H9 (cell line): Measurements from ENCODE around the gene SDK2. TPM values are rescaled to one million over a fixed set of nuclear protein-coding genes. Genes with fewer than 3 reads are reported as not detected.

ENCODE experiments used
- DNase-seq: peaks from one replicate; pipeline ENCODE4 v3.0.0-alpha.2; 2017
- H2AFZ ChIP-seq: one replicate; pipeline ENCODE4 v1.6.1; 2013; ENCODE audit warnings: mild to moderate bottlenecking, low read length, control low read depth, moderate library complexity
- H2AK5ac ChIP-seq: 2 replicates; pipeline ENCODE4 v1.6.1; 2013; ENCODE audit warnings: low read length, control low read depth, mixed read lengths; ENCODE audit not compliant: insufficient read length
- H2BK120ac ChIP-seq: one replicate; pipeline ENCODE4 v1.6.1; 2013; ENCODE audit warnings: low read depth, mild to moderate bottlenecking, low read length, control low read depth, inconsistent platforms; ENCODE audit not compliant: poor library complexity, severe bottlenecking
- H2BK12ac ChIP-seq: 2 replicates; pipeline ENCODE4 v1.6.1; 2013; ENCODE audit warnings: low read length, control low read depth, mixed read lengths, low read depth; ENCODE audit not compliant: insufficient read length
- H2BK15ac ChIP-seq: 2 replicates; pipeline ENCODE4 v1.6.1; 2013; ENCODE audit warnings: low read depth, low read length, control low read depth
- H2BK20ac ChIP-seq: one replicate; pipeline ENCODE4 v1.6.1; 2013; ENCODE audit warnings: low read depth, mild to moderate bottlenecking, low read length, control low read depth, inconsistent platforms; ENCODE audit not compliant: poor library complexity, severe bottlenecking
- H2BK5ac ChIP-seq: 2 replicates; pipeline ENCODE4 v1.6.1; 2013; ENCODE audit warnings: low read length, control low read depth, mixed read lengths; ENCODE audit not compliant: insufficient read length
- H3K14ac ChIP-seq: 2 replicates; pipeline ENCODE4 v1.6.1; 2013; ENCODE audit warnings: low read length, control low read depth; ENCODE audit not compliant: insufficient read depth
- H3K18ac ChIP-seq: 2 replicates; pipeline ENCODE4 v1.6.1; 2013; ENCODE audit warnings: low read depth, mild to moderate bottlenecking, mixed read lengths, low read length, control low read depth; ENCODE audit not compliant: insufficient read length
- H3K23ac ChIP-seq: 2 replicates; pipeline ENCODE4 v1.6.1; 2013; ENCODE audit warnings: low read length, control low read depth, mixed read lengths, low read depth; ENCODE audit not compliant: insufficient read length
- H3K23me2 ChIP-seq: 2 replicates; pipeline ENCODE4 v1.6.1; 2013; ENCODE audit warnings: low read depth, mild to moderate bottlenecking, mixed read lengths, low read length, control low read depth; ENCODE audit not compliant: insufficient read length, poor library complexity, severe bottlenecking
- H3K27ac ChIP-seq: 2 replicates; pipeline ENCODE4 v1.5.1; 2013; ENCODE audit warnings: low read length, control low read depth, mixed read lengths, low read depth; ENCODE audit not compliant: insufficient read length
- H3K27me3 ChIP-seq: 2 replicates; pipeline ENCODE4 v1.6.1; 2013; ENCODE audit warnings: low read length, control low read depth, inconsistent platforms; ENCODE audit not compliant: insufficient read depth
- H3K4ac ChIP-seq: 2 replicates; pipeline ENCODE4 v1.6.1; 2013; ENCODE audit warnings: low read depth, mild to moderate bottlenecking, control low read depth, inconsistent platforms, low read length, moderate library complexity
- H3K4me1 ChIP-seq: 2 replicates; pipeline ENCODE4 v1.6.1; 2013; ENCODE audit warnings: low read length, control low read depth, inconsistent platforms; ENCODE audit not compliant: insufficient read depth
- H3K4me2 ChIP-seq: 2 replicates; pipeline ENCODE4 v1.6.1; 2013; ENCODE audit warnings: low read length, control low read depth, mixed read lengths; ENCODE audit not compliant: insufficient read length, insufficient read depth
- H3K56ac ChIP-seq: 2 replicates; pipeline ENCODE4 v1.6.1; 2013; ENCODE audit warnings: low read depth, mild to moderate bottlenecking, mixed read lengths, low read length, control low read depth; ENCODE audit not compliant: insufficient read length
- H3K79me1 ChIP-seq: 2 replicates; pipeline ENCODE4 v1.6.1; 2013; ENCODE audit warnings: low read depth, mild to moderate bottlenecking, moderate library complexity, low read length, control low read depth, inconsistent platforms; ENCODE audit not compliant: insufficient read depth, poor library complexity, severe bottlenecking
- H3K79me2 ChIP-seq: 2 replicates; pipeline ENCODE4 v1.6.1; 2013; ENCODE audit warnings: low read length, control low read depth, inconsistent platforms; ENCODE audit not compliant: insufficient read depth
- H3K9ac ChIP-seq: 2 replicates; pipeline ENCODE4 v1.6.1; 2013; ENCODE audit warnings: low read length, control low read depth, mixed read lengths; ENCODE audit not compliant: insufficient read length; ENCODE audit errors: extremely low read depth
- H3K9me3 ChIP-seq: one replicate; pipeline ENCODE4 v1.6.1; 2013; ENCODE audit warnings: low read depth, low read length, inconsistent platforms; ENCODE audit not compliant: control insufficient read depth
- H3T11ph ChIP-seq: one replicate; pipeline ENCODE4 v1.6.1; 2013; ENCODE audit warnings: mild to moderate bottlenecking, low read length, control low read depth, inconsistent platforms
- H4K20me1 ChIP-seq: one replicate; pipeline ENCODE4 v1.6.1; 2013; ENCODE audit not compliant: control insufficient read depth, insufficient read length, insufficient read depth
- H4K5ac ChIP-seq: 2 replicates; pipeline ENCODE4 v1.6.1; 2013; ENCODE audit warnings: low read depth, mild to moderate bottlenecking, mixed read lengths, low read length, control low read depth; ENCODE audit not compliant: insufficient read length
- H4K8ac ChIP-seq: replicated peaks from 2 replicates; pipeline ENCODE4 v1.6.1; 2013; ENCODE audit warnings: low read length, control low read depth, mixed read lengths, low read depth; ENCODE audit not compliant: insufficient read length
- H4K91ac ChIP-seq: 2 replicates; pipeline ENCODE4 v1.6.1; 2013; ENCODE audit warnings: low read depth, mild to moderate bottlenecking, moderate library complexity, mixed read lengths, low read length, control low read depth; ENCODE audit not compliant: insufficient read length
- H3K27ac Mint-ChIP-seq, 3 experiments: 2 replicates in 2 of 3; 3 replicates in 1 of 3; pipeline ENCODE4 v1.8.0; 2020 to 2021; ENCODE audit warnings: mixed read lengths in 3 of 3, mild to moderate bottlenecking in 1 of 3, moderate library complexity in 1 of 3
- H3K27me3 Mint-ChIP-seq: 2 replicates; pipeline ENCODE4 v1.8.0; 2021; ENCODE audit warnings: low read depth, mild to moderate bottlenecking, moderate library complexity, mixed read lengths
- H3K36me3 Mint-ChIP-seq, 3 experiments: 2 replicates in 2 of 3; 3 replicates in 1 of 3; pipeline ENCODE4 v1.8.0; 2020 to 2021; ENCODE audit warnings: low read depth in 3 of 3, mixed read lengths in 3 of 3; ENCODE audit not compliant: insufficient read depth in 1 of 3
- H3K4me1 Mint-ChIP-seq, 2 experiments: 2 replicates each; pipeline ENCODE4 v1.8.0; 2020; ENCODE audit warnings: mixed read lengths in 2 of 2
- H3K4me3 Mint-ChIP-seq, 2 experiments: 2 replicates in 1 of 2; 3 replicates in 1 of 2; pipeline ENCODE4 v1.8.0; 2020 to 2021; ENCODE audit warnings: mild to moderate bottlenecking in 2 of 2, mixed read lengths in 2 of 2, moderate library complexity in 1 of 2
- H3K9me3 Mint-ChIP-seq, 2 experiments: 2 replicates in 1 of 2; 3 replicates in 1 of 2; pipeline ENCODE4 v1.8.0; 2020; ENCODE audit warnings: mild to moderate bottlenecking in 2 of 2, mixed read lengths in 2 of 2, moderate library complexity in 1 of 2
- CTCF ChIP-seq: fragments of 200-600 bp; sonication (generic); conservative IDR thresholded peaks from 3 replicates; pipeline ENCODE4 v1.8.0; 2021; ENCODE audit warnings: antibody characterized with exemption, mild to moderate bottlenecking
- total RNA-seq: library from RNA; stranded (reverse); gene quantifications from 2 replicates; pipeline ENCODE4 v1.2.1, GENCODE V29; 2021

SDK2 gene
- total RNA-seq, 1 experiment from 2014 or later = 9.1 TPM

- no peak overlapping the region for H3K4ac ChIP-seq
- no peaks in the 10 kb centered on the region for H3K79me1 ChIP-seq
- no peak overlapping the region for H3K9ac ChIP-seq
- no peaks in the 10 kb centered on the region for H3K23me2 ChIP-seq
- no peak overlapping the region for H4K5ac ChIP-seq
- no peaks in the 10 kb centered on the region for H3K9me3 ChIP-seq
- H2BK20ac ChIP-seq = no peak overlapping the region
- H3K23ac ChIP-seq = no peak overlapping the region
- Mint-ChIP-seq H3K4me3 (no peak overlapping the region; a peak in 1 of 5 replicates), H3K9me3 (peaks cover 7 to 10% of the 10 kb centered on the region in 2 experiments), H3K4me1 (peaks cover 60 to 65% of the 10 kb centered on the region in 2 experiments), H3K27ac (no peak overlapping the region), H3K27me3 (peaks cover 22% of the 10 kb centered on the region), H3K36me3 (peaks cover 9 to 11% (median 10%) of the 10 kb centered on the region in 3 experiments)
- H3K27ac ChIP-seq = no peak overlapping the region
- peaks cover 12% of the 10 kb centered on the region for H3K4me1 ChIP-seq
- no peak overlapping the region for H3K4me2 ChIP-seq
- H4K8ac ChIP-seq = no peak overlapping the region
- H2AK5ac ChIP-seq = no peak overlapping the region
- no peak overlapping the region for H2AFZ ChIP-seq
- TF ChIP-seq CTCF = no peak
- no peak overlapping the region for H3T11ph ChIP-seq
- no peak overlapping the region for H4K91ac ChIP-seq
- H3K14ac ChIP-seq = no peak overlapping the region
- H3K27me3 ChIP-seq = no peaks in the 10 kb centered on the region
- H3K18ac ChIP-seq = no peak overlapping the region
- no peak overlapping the region for H2BK120ac ChIP-seq
- H2BK5ac ChIP-seq = no peak overlapping the region
- H3K56ac ChIP-seq = no peak overlapping the region
- no peak overlapping the region for H2BK15ac ChIP-seq
- H2BK12ac ChIP-seq = no peak overlapping the region
- no peaks in the 10 kb centered on the region for H4K20me1 ChIP-seq
- H3K79me2 ChIP-seq = no peaks in the 10 kb centered on the region
- DNase-seq = peak; percentile 83
Observed at GRCh38 chr17:73686126-73686525, 41.9 kb upstream of the SDK2 start.
